ENCODE measurements around the gene BNIPL.

The BNIPL gene

GRCh38 chr1:151036356-151036755 is at the start of gene BNIPL:
Gene BNIPL, plus strand, starts transcription at chr1:151036586. Its CDS starts 140 bp downstream, at chr1:151036726.
- DNase-seq, result no peak

GRCh38 chr1:150987924-150988323 is 48.5 kb upstream of the BNIPL start:
- no peak for DNase-seq

GRCh38 chr1:150992626-150993025 is 43.8 kb upstream of the BNIPL start:
- DNase-seq, result no peak

GRCh38 chr1:150994248-150994647 is 42.1 kb upstream of the BNIPL start:
- DNase-seq, result no peak

GRCh38 chr1:150995460-150995859 is 40.9 kb upstream of the BNIPL start:
- no peak for DNase-seq

GRCh38 chr1:150995896-150996295 is 40.5 kb upstream of the BNIPL start:
- DNase-seq, result no peak

GRCh38 chr1:150997126-150997872 is 39.1 kb upstream of the BNIPL start:
- no peak for DNase-seq

GRCh38 chr1:150997949-150998348 is 38.4 kb upstream of the BNIPL start:
- no peak for DNase-seq

- no peak for DNase-seq
Observed at GRCh38 chr1:150999051-150999674, 37.2 kb upstream of the BNIPL start.

- DNase-seq, result no peak
Observed at GRCh38 chr1:150999926-151000325, 36.5 kb upstream of the BNIPL start.

GRCh38 chr1:151000408-151000807 is 36.0 kb upstream of the BNIPL start:
- no peak for DNase-seq

- DNase-seq, result no peak
Observed at GRCh38 chr1:151001602-151002001, 34.8 kb upstream of the BNIPL start.

- DNase-seq, result no peak
Observed at GRCh38 chr1:151002051-151002450, 34.3 kb upstream of the BNIPL start.

GRCh38 chr1:151002611-151003010 is 33.8 kb upstream of the BNIPL start:
- DNase-seq, result no peak

- no peak for DNase-seq
Observed at GRCh38 chr1:151003180-151003579, 33.2 kb upstream of the BNIPL start.

GRCh38 chr1:151005729-151006319 is 30.6 kb upstream of the BNIPL start:
- no peak for DNase-seq

- peak in 1 of 2 donors; percentile 33 for DNase-seq
Observed at GRCh38 chr1:151006327-151007052, 29.9 kb upstream of the BNIPL start, which contains the start of gene MINDY1. Gene MINDY1, minus strand, starts transcription at chr1:151006902. Its CDS starts 4,285 bp downstream, at chr1:151002617.

- no peak for DNase-seq
Observed at GRCh38 chr1:151007853-151008243, 28.5 kb upstream of the BNIPL start.

GRCh38 chr1:151008244-151009205 is 27.9 kb upstream of the BNIPL start, which contains the start of gene PRUNE1:
Gene PRUNE1, plus strand, starts transcription at chr1:151008449. Its CDS starts 184 bp downstream, at chr1:151008633.
- peak; percentile 94 to 95 for DNase-seq

- DNase-seq, result no peak
Observed at GRCh38 chr1:151009206-151009587, 27.2 kb upstream of the BNIPL start.

- DNase-seq, result no peak
Observed at GRCh38 chr1:151009674-151010345, 26.6 kb upstream of the BNIPL start.
